T-cell (primary cell): ENCODE data around the gene WDFY4. TPM values are rescaled to one million over a fixed set of nuclear protein-coding genes. Genes with fewer than 3 reads are reported as not detected.

ENCODE experiments used
- ATAC-seq, 4 experiments: fragments of 200-7000 bp in 3 of 4; fragments of 150-1000 bp in 1 of 4; cut with Tn5 transposase; replicated peaks in 1 of 4; 1 replicate in 3 of 4; 2 replicates in 1 of 4; pipeline ENCODE4 v1.10.0; 2021; ENCODE audit warnings: moderate library complexity in 3 of 4, mild to moderate bottlenecking in 2 of 4, moderate number of reproducible peaks in 1 of 4
- CTCF ChIA-PET, 2 donors: fragments of 300-600 bp; sonication (Branson Sonifier 250); formaldehyde crosslinking; loops; one replicate each; lab custom pipeline; 2022; ENCODE audit warnings: antibody characterized with exemption in 2 of 2; lab: Charles Lee
- POLR2A ChIA-PET, 2 donors: fragments of 300-600 bp; sonication (Branson Sonifier 250); formaldehyde crosslinking; loops; one replicate each; lab custom pipeline; 2022; ENCODE audit warnings: antibody characterized with exemption in 2 of 2; lab: Charles Lee
- DNase-seq, 35 experiments: peaks; one replicate each; pipeline versions ENCODE4 v3.0.0 to v3.0.0-alpha.2; 2013 to 2023
- H3K27ac ChIP-seq: one replicate; pipeline ENCODE4 v1.5.1; 2013; ENCODE audit warnings: low read length
- H3K27me3 ChIP-seq, 2 experiments: replicated peaks in 1 of 2; 1 replicate in 1 of 2; 2 replicates in 1 of 2; pipeline versions ENCODE4 v1.6.1 to v1.7.0; 2013; ENCODE audit warnings: low read length in 1 of 2, mixed read lengths in 1 of 2; ENCODE audit not compliant: control insufficient read depth in 2 of 2, insufficient read depth in 2 of 2; ENCODE audit errors: extremely low read depth in 1 of 2
- H3K36me3 ChIP-seq, 2 donors: 1 replicate in 1 of 2; 2 replicates in 1 of 2; pipeline versions ENCODE4 v1.6.1 to v1.7.0; 2013; ENCODE audit warnings: low read length in 1 of 2; ENCODE audit not compliant: control insufficient read depth in 2 of 2, insufficient read depth in 1 of 2; ENCODE audit errors: extremely low read depth in 1 of 2
- H3K4me1 ChIP-seq, 2 experiments: 1 replicate in 1 of 2; 2 replicates in 1 of 2; pipeline versions ENCODE4 v1.6.1 to v1.7.0; 2013; ENCODE audit warnings: low read length in 2 of 2, mixed read lengths in 1 of 2; ENCODE audit not compliant: insufficient read depth in 2 of 2, control insufficient read depth in 1 of 2; ENCODE audit errors: extremely low read depth in 1 of 2
- H3K4me3 ChIP-seq, 2 donors: 1 replicate in 1 of 2; 2 replicates in 1 of 2; pipeline versions ENCODE4 v1.5.1 to v1.7.0; 2013; ENCODE audit warnings: mild to moderate bottlenecking in 2 of 2, low read length in 1 of 2, moderate library complexity in 1 of 2; ENCODE audit not compliant: control insufficient read depth in 1 of 2; ENCODE audit errors: extremely low read depth in 1 of 2
- H3K9me3 ChIP-seq: 2 replicates; pipeline ENCODE4 v1.7.0; 2013
- H3K27ac Mint-ChIP-seq, 2 donors: one replicate each; pipeline ENCODE4 v1.8.0; 2020 to 2021; ENCODE audit warnings: mild to moderate bottlenecking in 2 of 2, mixed read lengths in 2 of 2
- H3K27me3 Mint-ChIP-seq, 2 donors: one replicate each; pipeline ENCODE4 v1.8.0; 2021 to 2022; ENCODE audit warnings: mixed read lengths in 2 of 2
- H3K36me3 Mint-ChIP-seq: one replicate; pipeline ENCODE4 v1.8.0; 2021; ENCODE audit warnings: mixed read lengths
- H3K4me1 Mint-ChIP-seq, 3 donors: one replicate each; pipeline ENCODE4 v1.8.0; 2020 to 2022; ENCODE audit warnings: mixed read lengths in 3 of 3, mild to moderate bottlenecking in 1 of 3
- H3K4me3 Mint-ChIP-seq, 3 donors: one replicate each; pipeline ENCODE4 v1.8.0; 2020 to 2022; ENCODE audit warnings: mild to moderate bottlenecking in 3 of 3, mixed read lengths in 3 of 3, moderate library complexity in 3 of 3
- H3K9me3 Mint-ChIP-seq, 3 donors: one replicate each; pipeline ENCODE4 v1.8.0; 2020 to 2022; ENCODE audit warnings: mixed read lengths in 3 of 3
- WGBS: methylation state at CpG from one replicate; pipeline ENCODE4 v1.1.5; 2013; ENCODE audit warnings: missing lambda C conversion rate; ENCODE audit not compliant: insufficient coverage; 5-methylcytosine and 5-hydroxymethylcytosine counted together
- total RNA-seq, 35 experiments: library from RNA in 6 of 35; stranded (reverse) in 6 of 35; fragments of 120-200 nt in 1 of 35; gene quantifications; one replicate each; pipeline versions ENCODE4 v1.2.1 to v1.2.4 and lab custom pipeline; 2013 to 2026

WDFY4 gene
- total RNA-seq, 5 donors from 2014 or later (not counting 1 experiment from before 2014, with no cell fraction given): 2.6 to 15.5 (median 4.2) TPM

DNA sequence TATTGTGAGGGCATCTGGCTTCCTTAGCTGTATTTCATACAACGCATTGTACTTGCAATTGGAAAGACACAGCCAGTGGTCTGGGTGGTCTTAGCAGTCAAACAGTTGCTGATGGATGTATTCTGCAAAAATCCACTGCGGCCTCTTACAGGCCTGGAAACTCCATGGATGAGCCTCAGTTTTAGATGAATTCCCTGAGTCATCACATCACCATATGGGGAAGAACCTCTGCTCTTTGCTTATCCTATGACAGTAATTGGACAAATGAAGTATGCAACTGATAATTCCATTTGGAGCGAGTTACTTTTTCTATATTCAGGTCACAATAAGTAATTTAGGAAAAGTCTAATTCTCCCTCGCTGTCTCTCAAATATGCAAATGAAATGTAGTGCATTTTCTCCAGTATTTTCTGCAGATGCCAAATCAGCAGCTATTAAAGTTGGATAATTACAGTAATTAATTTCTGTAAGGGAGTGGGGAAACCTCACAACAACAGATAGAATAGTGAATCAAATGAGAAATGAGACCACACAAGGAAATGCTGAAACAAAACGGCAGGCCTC lies 78.8 kb downstream of the WDFY4 start:
- CTCF ChIA-PET: no interaction called here
- POLR2A ChIA-PET: no interaction called here
- H3K4me3 ChIP-seq: no peak overlapping the region
- H3K27ac Mint-ChIP-seq: no peak overlapping the region
- H3K9me3 Mint-ChIP-seq: peaks cover 0 to 2% (median 0%) of the 10 kb centered on the region in 3 donors
- peaks cover 0 to 15% of the 10 kb centered on the region in 2 experiments for H3K27me3 ChIP-seq
- no peak overlapping the region for H3K4me3 Mint-ChIP-seq
- WGBS: 94% methylated on average over 2 of the region's 5 CpGs
- no peak for ATAC-seq
- no peak for DNase-seq
- H3K27me3 Mint-ChIP-seq: peaks cover 18 to 27% of the 10 kb centered on the region in 2 donors
- H3K4me1 ChIP-seq: no peaks in the 10 kb centered on the region
- H3K4me1 Mint-ChIP-seq: no peaks in the 10 kb centered on the region
- no peaks in the 10 kb centered on the region for H3K9me3 ChIP-seq
- H3K27ac ChIP-seq: no peak overlapping the region
- no peaks in the 10 kb centered on the region for H3K36me3 Mint-ChIP-seq
- H3K36me3 ChIP-seq: no peaks in the 10 kb centered on the region

DNA sequence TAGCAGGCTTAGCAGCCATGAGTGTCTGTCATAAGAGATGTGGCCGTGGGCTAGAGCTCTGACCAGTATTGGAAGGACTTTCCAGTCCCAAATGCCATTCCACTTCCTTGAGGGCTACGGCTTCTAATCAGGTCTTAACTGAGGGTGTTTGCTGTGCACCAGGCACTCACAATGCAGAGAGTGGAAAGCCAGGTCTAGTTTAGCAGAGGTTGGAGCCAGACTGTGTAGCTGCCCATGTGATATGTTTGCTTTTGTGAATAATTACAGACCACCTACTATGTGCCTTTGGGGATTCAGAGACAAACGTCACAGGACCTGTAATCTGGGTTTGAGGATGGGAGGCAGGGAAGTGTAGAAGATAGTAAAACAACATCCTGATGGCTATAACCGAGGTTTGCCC lies 79.8 kb downstream of the WDFY4 start:
- no peaks in the 10 kb centered on the region for H3K36me3 Mint-ChIP-seq
- no peak overlapping the region for H3K4me3 Mint-ChIP-seq
- DNase-seq (no peak), ATAC-seq (no peak)
- H3K27ac Mint-ChIP-seq: no peak overlapping the region
- H3K9me3 Mint-ChIP-seq: no peaks in the 10 kb centered on the region
- H3K4me1 ChIP-seq: no peaks in the 10 kb centered on the region
- no peaks in the 10 kb centered on the region for H3K36me3 ChIP-seq
- WGBS: 76% methylated on average over 3 of the region's 4 CpGs
- ChIA-PET POLR2A (no interaction called here), CTCF (interaction anchor here in 1 of 2 donors (0.6 kb wide), 1 partner anchor 106 kb away, joined by 3 read pairs; no protein-coding TSS in a partner anchor)
- peaks cover 0 to 15% of the 10 kb centered on the region in 2 experiments for H3K27me3 ChIP-seq
- no peaks in the 10 kb centered on the region for H3K4me1 Mint-ChIP-seq
- no peak overlapping the region for H3K4me3 ChIP-seq
- H3K27ac ChIP-seq: no peak overlapping the region
- peaks cover 18 to 24% of the 10 kb centered on the region in 2 donors for H3K27me3 Mint-ChIP-seq
- H3K9me3 ChIP-seq: no peaks in the 10 kb centered on the region

DNA sequence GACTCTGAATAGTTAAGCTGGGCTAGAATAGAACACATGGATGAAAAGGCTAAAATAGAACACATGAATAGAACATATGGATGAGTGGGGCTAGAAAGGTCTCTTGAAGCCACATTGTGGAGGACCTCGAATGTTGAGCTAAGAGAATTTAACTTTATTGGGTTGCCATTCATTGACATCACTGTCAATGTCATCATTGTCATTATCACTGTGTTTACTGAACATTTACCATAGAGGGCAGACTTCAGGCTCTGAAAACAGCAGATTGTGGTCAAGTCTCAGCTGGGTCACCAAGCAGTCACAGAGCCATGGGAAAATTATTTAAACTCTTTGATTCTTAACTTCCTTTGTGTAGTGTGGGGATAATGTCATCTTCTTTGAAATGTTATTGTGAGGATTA lies 80.4 kb downstream of the WDFY4 start:
- Histone ChIP-seq H3K9me3 (no peaks in the 10 kb centered on the region), H3K27me3 (peaks cover 0 to 15% of the 10 kb centered on the region in 2 experiments), H3K4me1 (no peaks in the 10 kb centered on the region), H3K36me3 (no peaks in the 10 kb centered on the region), H3K27ac (no peak overlapping the region), H3K4me3 (no peak overlapping the region)
- Mint-ChIP-seq H3K27me3 (peaks cover 14 to 19% of the 10 kb centered on the region in 2 donors), H3K27ac (no peak overlapping the region), H3K36me3 (no peaks in the 10 kb centered on the region), H3K4me1 (no peaks in the 10 kb centered on the region), H3K9me3 (no peaks in the 10 kb centered on the region), H3K4me3 (no peak overlapping the region)
- no CpG with 5 or more reads among the region's 1 CpG for WGBS
- ChIA-PET CTCF (no interaction called here), POLR2A (no interaction called here)
- DNase-seq (no peak), ATAC-seq (no peak)

DNA sequence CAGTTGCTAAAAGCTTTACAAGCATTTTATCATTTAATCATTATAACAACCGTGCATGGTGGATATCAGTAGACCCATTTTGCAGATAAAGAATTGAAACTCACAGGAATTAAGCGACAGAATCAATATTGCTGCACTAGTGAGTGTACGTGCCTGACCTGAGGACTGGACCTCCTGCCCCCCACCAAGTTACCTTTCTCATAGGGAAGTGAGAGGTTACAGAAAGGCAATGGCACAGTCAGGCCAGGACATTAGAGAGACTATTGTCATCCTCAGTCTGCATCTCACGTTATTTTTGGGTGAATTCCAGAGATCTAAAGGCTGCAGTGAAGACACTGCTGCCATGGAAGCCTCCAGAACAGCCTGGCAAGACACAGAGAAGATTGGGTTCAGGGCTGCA lies 80.9 kb downstream of the WDFY4 start:
- Mint-ChIP-seq H3K9me3 (no peaks in the 10 kb centered on the region), H3K4me3 (no peak overlapping the region), H3K27ac (no peak overlapping the region), H3K27me3 (peaks cover 14 to 15% of the 10 kb centered on the region in 2 donors), H3K36me3 (no peaks in the 10 kb centered on the region), H3K4me1 (no peaks in the 10 kb centered on the region)
- no peak for ATAC-seq
- Histone ChIP-seq H3K27ac (no peak overlapping the region), H3K4me3 (no peak overlapping the region), H3K36me3 (no peaks in the 10 kb centered on the region), H3K4me1 (no peaks in the 10 kb centered on the region), H3K9me3 (no peaks in the 10 kb centered on the region), H3K27me3 (peaks cover 0 to 10% of the 10 kb centered on the region in 2 experiments)
- no peak for DNase-seq
- WGBS: 29% methylated on average over 1 of the region's 4 CpGs
- POLR2A ChIA-PET: no interaction called here
- CTCF ChIA-PET: no interaction called here

DNA sequence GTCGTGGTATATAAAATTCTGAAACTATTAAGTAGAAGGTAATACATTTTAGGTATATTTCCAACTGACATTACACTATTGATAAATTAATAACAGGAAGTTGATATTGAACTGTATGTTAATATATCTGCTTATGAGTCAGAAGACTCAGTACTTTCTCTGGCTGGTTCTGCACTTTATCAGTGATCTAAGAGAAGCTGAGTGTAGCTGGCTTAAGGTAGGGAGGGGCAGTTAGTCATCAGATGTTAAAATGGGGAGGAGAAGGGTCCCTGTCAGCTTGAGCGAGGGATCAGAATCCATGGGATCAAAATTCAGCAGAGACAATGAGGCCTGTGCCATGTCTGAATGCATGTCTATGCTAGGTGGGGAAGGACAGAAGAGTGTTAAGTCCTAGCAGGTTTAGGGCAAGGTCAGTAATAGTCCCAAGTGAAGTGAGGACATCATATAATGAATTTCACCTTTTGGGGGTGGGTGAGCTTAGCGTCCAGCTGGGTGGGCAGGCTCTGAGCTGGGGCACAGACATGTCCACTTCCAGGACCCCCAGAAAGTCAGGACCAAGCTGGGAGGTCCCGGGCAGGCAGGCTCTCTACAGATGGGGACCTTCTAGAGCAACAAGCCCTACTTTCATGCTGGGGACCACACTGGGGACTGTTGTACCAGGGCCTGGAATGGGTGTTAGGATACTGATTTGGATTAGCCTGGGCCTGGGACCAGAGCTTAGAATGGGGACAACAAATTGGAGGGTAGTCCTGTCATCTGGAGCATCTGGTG lies 82.9 kb downstream of the WDFY4 start:
- Histone ChIP-seq H3K27ac (no peak overlapping the region), H3K4me1 (no peaks in the 10 kb centered on the region), H3K27me3 (peaks cover 0 to 4% of the 10 kb centered on the region in 2 experiments), H3K4me3 (no peak overlapping the region), H3K36me3 (no peaks in the 10 kb centered on the region), H3K9me3 (no peaks in the 10 kb centered on the region)
- DNase-seq (no peak), ATAC-seq (no peak)
- ChIA-PET CTCF (no interaction called here), POLR2A (no interaction called here)
- no peaks in the 10 kb centered on the region for H3K9me3 Mint-ChIP-seq
- no peaks in the 10 kb centered on the region for H3K27me3 Mint-ChIP-seq
- WGBS: 80% methylated on average over 2 of the region's 4 CpGs
- no peaks in the 10 kb centered on the region for H3K4me1 Mint-ChIP-seq
- no peak overlapping the region for H3K4me3 Mint-ChIP-seq
- H3K36me3 Mint-ChIP-seq: no peaks in the 10 kb centered on the region
- no peak overlapping the region for H3K27ac Mint-ChIP-seq

DNA sequence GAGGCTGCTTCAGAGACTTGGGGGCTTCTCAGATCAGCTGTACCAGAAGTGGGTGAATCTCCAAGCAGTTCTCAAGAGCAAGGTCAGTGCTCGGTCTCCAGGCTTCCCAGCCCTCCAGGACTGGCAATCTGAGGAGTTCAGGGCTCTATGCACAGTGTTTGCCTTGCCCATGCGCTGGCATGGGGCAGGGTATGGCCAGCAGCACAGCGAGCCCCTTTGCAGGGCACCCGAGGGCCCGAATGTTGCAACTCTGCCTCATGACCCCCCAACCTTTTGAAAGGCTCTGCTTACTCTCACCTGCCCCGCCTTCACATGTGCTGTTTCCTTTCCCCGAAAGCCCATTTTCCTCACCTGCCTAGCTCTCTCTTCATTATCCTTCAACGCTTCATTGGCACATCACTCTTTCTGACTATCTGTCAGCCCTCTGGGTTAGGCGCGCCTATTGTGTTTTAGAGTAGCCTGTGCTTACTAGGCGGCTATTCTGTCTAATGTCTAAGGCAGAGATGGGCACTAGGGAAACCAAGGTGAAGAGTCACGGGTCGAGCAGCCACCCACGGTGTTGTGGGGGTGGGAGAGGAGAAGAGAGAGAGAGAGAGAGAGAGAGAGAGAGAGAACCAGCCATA lies 83.6 kb downstream of the WDFY4 start:
- WGBS: 62% methylated on average over 10 of the region's 14 CpGs
- H3K27ac ChIP-seq: no peak overlapping the region
- no peaks in the 10 kb centered on the region for H3K36me3 Mint-ChIP-seq
- ChIA-PET CTCF (no interaction called here), POLR2A (no interaction called here)
- no peaks in the 10 kb centered on the region for H3K4me1 Mint-ChIP-seq
- no peaks in the 10 kb centered on the region for H3K9me3 Mint-ChIP-seq
- H3K36me3 ChIP-seq: no peaks in the 10 kb centered on the region
- no peaks in the 10 kb centered on the region for H3K9me3 ChIP-seq
- no peak overlapping the region for H3K27ac Mint-ChIP-seq
- ATAC-seq (no peak), DNase-seq (no peak)
- H3K27me3 Mint-ChIP-seq: no peaks in the 10 kb centered on the region
- H3K4me3 Mint-ChIP-seq: no peak overlapping the region
- H3K27me3 ChIP-seq: peaks cover 0 to 4% of the 10 kb centered on the region in 2 experiments
- H3K4me1 ChIP-seq: no peaks in the 10 kb centered on the region
- no peak overlapping the region for H3K4me3 ChIP-seq
